ENCODE data around the gene GAA. TPM values are rescaled to one million over a fixed set of nuclear protein-coding genes. Genes with fewer than 3 reads are reported as not detected.

GAA gene
- total RNA-seq, 2 experiments from 2014 or later = 43.2 to 51.6 TPM

DNA sequence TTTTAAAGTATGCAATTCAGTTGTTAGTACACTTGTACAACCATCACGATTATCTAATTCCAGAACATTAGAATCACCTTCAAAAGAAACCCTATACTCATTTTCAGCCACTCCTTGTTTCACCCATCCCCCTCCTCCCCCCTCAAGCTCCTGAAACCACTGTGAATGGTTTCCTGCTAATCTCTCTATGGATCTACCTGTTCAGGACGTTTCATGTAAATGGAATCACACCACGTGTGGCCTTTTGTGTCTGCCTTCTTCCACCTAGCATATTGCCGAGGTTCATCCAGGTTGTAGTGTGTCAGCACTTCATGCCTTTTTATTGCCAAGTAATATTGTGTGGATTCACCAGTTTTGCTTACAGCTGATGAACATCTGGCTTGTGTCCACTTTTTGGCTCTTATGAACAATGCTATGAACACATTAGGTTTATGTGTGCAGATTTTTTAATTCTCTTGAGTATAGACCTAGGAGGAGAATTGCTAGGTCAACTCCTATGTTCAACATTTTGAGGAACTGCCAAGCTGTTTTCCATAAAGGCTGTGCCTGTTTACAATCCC is 27.7 kb downstream of the GAA start:
- TF ChIP-seq, protein P1, sequence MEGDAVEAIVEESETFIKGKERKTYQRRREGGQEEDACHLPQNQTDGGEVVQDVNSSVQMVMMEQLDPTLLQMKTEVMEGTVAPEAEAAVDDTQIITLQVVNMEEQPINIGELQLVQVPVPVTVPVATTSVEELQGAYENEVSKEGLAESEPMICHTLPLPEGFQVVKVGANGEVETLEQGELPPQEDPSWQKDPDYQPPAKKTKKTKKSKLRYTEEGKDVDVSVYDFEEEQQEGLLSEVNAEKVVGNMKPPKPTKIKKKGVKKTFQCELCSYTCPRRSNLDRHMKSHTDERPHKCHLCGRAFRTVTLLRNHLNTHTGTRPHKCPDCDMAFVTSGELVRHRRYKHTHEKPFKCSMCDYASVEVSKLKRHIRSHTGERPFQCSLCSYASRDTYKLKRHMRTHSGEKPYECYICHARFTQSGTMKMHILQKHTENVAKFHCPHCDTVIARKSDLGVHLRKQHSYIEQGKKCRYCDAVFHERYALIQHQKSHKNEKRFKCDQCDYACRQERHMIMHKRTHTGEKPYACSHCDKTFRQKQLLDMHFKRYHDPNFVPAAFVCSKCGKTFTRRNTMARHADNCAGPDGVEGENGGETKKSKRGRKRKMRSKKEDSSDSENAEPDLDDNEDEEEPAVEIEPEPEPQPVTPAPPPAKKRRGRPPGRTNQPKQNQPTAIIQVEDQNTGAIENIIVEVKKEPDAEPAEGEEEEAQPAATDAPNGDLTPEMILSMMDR (conservative IDR thresholded peaks at IDR 0.05; ENCODE audit: low read length) = no peak
- no peak for TF ChIP-seq EZH2phosphoT487 (IDR thresholded peaks at IDR 0.05; ENCODE audit: borderline replicate concordance, low read depth, low read length)
- peaks cover 21% of the 10 kb centered on the region for H3K36me3 ChIP-seq (ENCODE audit: insufficient read depth, low read length)
- no peaks in the 10 kb centered on the region for H3K4me1 ChIP-seq (ENCODE audit: insufficient read depth, low read length, poor library complexity, severe bottlenecking)
- no peak overlapping the region for H2AFZ ChIP-seq (ENCODE audit: low read length)
- H3K4me2 ChIP-seq (ENCODE audit: low read length) = no peak overlapping the region
- no peaks in the 10 kb centered on the region for H3K9me3 ChIP-seq (ENCODE audit: low read length)
- no TSS peak for BruUV-seq (replicated peaks)
- H4K20me1 ChIP-seq (ENCODE audit: insufficient read depth, low read length) = peaks cover 5% of the 10 kb centered on the region; the same call in 1 of the 2 replicates
- H3K9me2 ChIP-seq (ENCODE audit: insufficient read depth, low read length) = no peaks in the 10 kb centered on the region
- ChIA-PET CTCF (ENCODE audit: unreplicated experiment) (interaction anchor here (0.6 kb wide), 1 partner anchor 37 kb away, joined by 4 read pairs; no protein-coding TSS in a partner anchor), POLR2A (interaction anchor here (0.6 to 0.7 kb wide), 2 partner anchors 390 to 861 kb away, joined by 3 read pairs; no protein-coding TSS in a partner anchor)
- no peaks in the 10 kb centered on the region for H3K79me2 ChIP-seq (ENCODE audit: insufficient read depth, low read depth, low read length)
- DNase-seq (ENCODE audit: low spot score) = no peak
- no peak overlapping the region for H3K4me3 ChIP-seq (ENCODE audit: low read depth, low read length, poor library complexity, severe bottlenecking)
- H3K27ac ChIP-seq (ENCODE audit: low read depth, low read length, poor library complexity, severe bottlenecking) = no peak overlapping the region
- intact Hi-C loops (cut with micrococcal nuclease; ENCODE audit: unreplicated experiment) = no loop called here

DNA sequence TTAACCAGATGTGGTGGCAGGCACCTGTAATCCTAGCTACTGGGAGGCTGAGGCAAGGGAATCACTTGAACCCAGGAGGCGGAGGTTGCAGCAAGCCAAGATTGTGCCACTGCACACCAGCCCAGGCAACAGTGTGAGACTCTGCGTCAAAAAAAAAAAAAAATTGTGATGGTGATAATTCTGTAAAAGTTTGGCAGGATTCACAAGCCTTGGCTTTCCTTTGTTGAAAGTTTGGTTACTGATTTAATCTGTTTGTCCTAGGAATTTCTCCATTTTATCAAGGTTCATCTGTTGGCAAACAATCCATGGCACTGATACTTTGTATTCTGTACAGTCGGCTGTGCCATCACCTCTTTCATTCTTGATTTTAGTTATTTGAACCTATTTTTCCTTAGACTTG is 29.6 kb downstream of the GAA start:
- POLR2A ChIA-PET = no interaction called here

More for the DNA sequence above, 29.6 kb downstream of the GAA start:
- no peak for DNase-seq (ENCODE audit: low spot score)
- no peak for TF ChIP-seq EZH2phosphoT487 (IDR thresholded peaks at IDR 0.05; ENCODE audit: borderline replicate concordance, low read depth, low read length)
- TF ChIP-seq, protein P1 (conservative IDR thresholded peaks at IDR 0.05; ENCODE audit: low read length) = no peak
- intact Hi-C loops (cut with micrococcal nuclease; ENCODE audit: unreplicated experiment) = no loop called here
- H3K79me2 ChIP-seq (ENCODE audit: insufficient read depth, low read depth, low read length) = no peaks in the 10 kb centered on the region
- no peak overlapping the region for H3K27ac ChIP-seq (ENCODE audit: low read depth, low read length, poor library complexity, severe bottlenecking)
- no peaks in the 10 kb centered on the region for H3K4me1 ChIP-seq (ENCODE audit: insufficient read depth, low read length, poor library complexity, severe bottlenecking)
- no peak overlapping the region for H3K4me3 ChIP-seq (ENCODE audit: low read depth, low read length, poor library complexity, severe bottlenecking)
- no peak overlapping the region for H2AFZ ChIP-seq (ENCODE audit: low read length)
- H3K9me3 ChIP-seq (ENCODE audit: low read length) = no peaks in the 10 kb centered on the region
- no peak overlapping the region for H3K4me2 ChIP-seq (ENCODE audit: low read length)
- CTCF ChIA-PET (ENCODE audit: unreplicated experiment) = no interaction called here
- H3K36me3 ChIP-seq (ENCODE audit: insufficient read depth, low read length) = peaks cover 40% of the 10 kb centered on the region
- peaks cover 5% of the 10 kb centered on the region; the same call in 1 of the 2 replicates for H4K20me1 ChIP-seq (ENCODE audit: insufficient read depth, low read length)
- no TSS peak for BruUV-seq (replicated peaks)
- no peaks in the 10 kb centered on the region for H3K9me2 ChIP-seq (ENCODE audit: insufficient read depth, low read length)
